Measurements from ENCODE around the gene KRTAP21-3.
"Not testable (repeated sequence)": the region's sequence is repeated elsewhere in the genome, so short reads cannot be mapped to it uniquely, and the experiment has no call there.

Gene KRTAP21-3

GRCh38 chr21:30718239-30718909 is at the start of gene KRTAP21-3:
KRTAP21-3 (minus strand) TSS chr21:30718777; CDS start chr21:30718759, 18 bp downstream.
- DNase-seq, result no peak

GRCh38 chr21:30760776-30761175 is 42.2 kb upstream of the KRTAP21-3 start:
- no peak for DNase-seq

GRCh38 chr21:30758306-30758705 is 39.7 kb upstream of the KRTAP21-3 start:
- no peak for DNase-seq

GRCh38 chr21:30755328-30755727 is 36.8 kb upstream of the KRTAP21-3 start, which contains the start of gene KRTAP21-1:
KRTAP21-1 (minus strand) TSS chr21:30755428; CDS start chr21:30755378, 50 bp downstream.
- not testable (repeated sequence) for DNase-seq

- DNase-seq, result no peak
These were observed 28.6 kb upstream of the KRTAP21-3 start, which contains the start of gene KRTAP21-2 for GRCh38 chr21:30747159-30747558. KRTAP21-2 (minus strand) TSS chr21:30747259; CDS start chr21:30747202, 57 bp downstream.

- DNase-seq, result no peak
These were observed 21.9 kb upstream of the KRTAP21-3 start for GRCh38 chr21:30740462-30740861.

GRCh38 chr21:30733026-30733425 is 14.4 kb upstream of the KRTAP21-3 start:
- DNase-seq, result no peak

GRCh38 chr21:30726726-30727125 is 8.1 kb upstream of the KRTAP21-3 start:
- DNase-seq, result no peak

- no peak for DNase-seq
These were observed 824 bp upstream of the KRTAP21-3 start for GRCh38 chr21:30719401-30719800.

GRCh38 chr21:30717105-30717504 is 1.5 kb downstream of the KRTAP21-3 start:
- no peak for DNase-seq

- DNase-seq, result no peak
These were observed 3.6 kb downstream of the KRTAP21-3 start for GRCh38 chr21:30714946-30715345.

- DNase-seq, result no peak
These were observed 4.1 kb downstream of the KRTAP21-3 start for GRCh38 chr21:30714456-30714855.

GRCh38 chr21:30713766-30714165 is 4.8 kb downstream of the KRTAP21-3 start:
- no peak for DNase-seq

GRCh38 chr21:30710499-30710898 is 8.1 kb downstream of the KRTAP21-3 start:
- DNase-seq, result no peak

- DNase-seq, result no peak
These were observed 11.2 kb downstream of the KRTAP21-3 start for GRCh38 chr21:30707409-30707808.

- DNase-seq, result no peak
These were observed 22.6 kb downstream of the KRTAP21-3 start for GRCh38 chr21:30695956-30696355.

- no peak for DNase-seq
These were observed 28.8 kb downstream of the KRTAP21-3 start for GRCh38 chr21:30689822-30690221.

GRCh38 chr21:30684506-30684905 is 34.1 kb downstream of the KRTAP21-3 start:
- DNase-seq, result no peak

GRCh38 chr21:30680586-30680985 is 38.0 kb downstream of the KRTAP21-3 start:
- DNase-seq, result no peak

GRCh38 chr21:30676737-30677136 is 41.8 kb downstream of the KRTAP21-3 start:
- DNase-seq, result no peak

- DNase-seq, result no peak
These were observed 44.3 kb downstream of the KRTAP21-3 start for GRCh38 chr21:30674312-30674711.

- no peak for DNase-seq
These were observed 45.5 kb downstream of the KRTAP21-3 start for GRCh38 chr21:30672985-30673650.

GRCh38 chr21:30668776-30669175 is 49.8 kb downstream of the KRTAP21-3 start:
- no peak for DNase-seq

Measured in kidney glomerular epithelial cell (primary cell).